Left cardiac atrium (tissue), 4 donors: Measurements from ENCODE around the gene CCDC85C. TPM values are rescaled to one million over a fixed set of nuclear protein-coding genes. Genes with fewer than 3 reads are reported as not detected.
A peak's percentile ranks its signal among the peaks of the same experiment; 100 is the strongest.

ENCODE experiments used
- ATAC-seq, 2 donors: fragments of 200-7000 bp; cut with Tn5 transposase; one replicate each; pipeline ENCODE4 v1.9.1; 2020; ENCODE audit warnings: mild to moderate bottlenecking in 2 of 2, moderate library complexity in 2 of 2
- DNase-seq: peaks from one replicate; pipeline ENCODE4 v3.0.0-alpha.2; 2020
- intact Hi-C, 2 donors: fragments of 100-400 bp; cut with DNase I; formaldehyde crosslinking; loops; one replicate each; pipeline versions ENCODE4 v1.14.1 to v1.15.1; 2022 to 2023
- total RNA-seq, 2 donors: library from RNA; stranded (reverse); fragmentation: NEBNext Ultra II Directional; extraction: Animal tissue kit (Norgen Biotek cat#: 25700); gene quantifications; one replicate each; pipeline ENCODE4 v1.2.1, GENCODE V29; 2021
- donor health status: DM: no; HTN: yes; CAD: no.
- donor health status: DM: no; HTN: yes; CAD: no; lungs with severe emphysema.
- donor health status: DM: yes; HTN: yes; CAD: no.
- donor health status: Dilated cardiomyopathy.

CCDC85C gene
- total RNA-seq, 2 donors from 2014 or later = 21.4 to 24.7 TPM

DNA sequence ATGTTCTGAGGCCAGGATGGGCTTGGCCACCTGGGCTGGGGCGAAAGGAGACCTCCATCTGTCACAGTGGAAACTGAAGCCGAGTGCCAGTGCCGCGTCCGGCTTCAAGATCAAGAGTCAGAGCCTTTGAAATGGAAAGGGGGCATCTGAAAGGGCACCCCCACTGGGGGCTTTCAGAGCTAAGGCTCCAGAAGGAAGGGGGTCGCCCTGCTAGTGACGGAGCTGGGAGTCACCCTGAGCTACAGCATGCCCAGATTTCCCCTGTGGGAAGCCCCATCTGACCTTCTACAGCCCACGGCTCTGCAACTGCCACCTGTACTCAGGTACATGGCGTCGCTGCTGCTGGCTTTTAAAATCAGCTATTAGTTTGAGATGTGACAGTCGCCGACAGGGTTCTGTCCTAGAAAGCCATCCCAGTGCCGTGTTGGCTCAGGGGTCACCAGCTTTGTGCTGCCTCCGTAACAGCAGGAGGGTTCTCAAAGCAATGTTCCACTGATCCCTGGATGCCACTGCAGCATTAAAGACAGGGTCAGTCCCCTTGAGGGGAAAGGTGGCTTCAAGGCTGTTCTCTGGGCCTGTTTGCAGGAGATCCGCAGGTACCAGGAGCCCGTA is 91.3 kb downstream of the CCDC85C start:
- ATAC-seq = no peak
- intact Hi-C loops = no loop called here
- peak; percentile 19 for DNase-seq

GRCh38 chr14:99512110-99512449 is 91.9 kb downstream of the CCDC85C start:
- DNase-seq (no peak), ATAC-seq (no peak)
- intact Hi-C loops = no loop called here

GRCh38 chr14:99511421-99512109 is 92.4 kb downstream of the CCDC85C start:
- intact Hi-C loops = no loop called here
- peak; percentile 33 to 62 for ATAC-seq
- DNase-seq = peak; percentile 46

DNA sequence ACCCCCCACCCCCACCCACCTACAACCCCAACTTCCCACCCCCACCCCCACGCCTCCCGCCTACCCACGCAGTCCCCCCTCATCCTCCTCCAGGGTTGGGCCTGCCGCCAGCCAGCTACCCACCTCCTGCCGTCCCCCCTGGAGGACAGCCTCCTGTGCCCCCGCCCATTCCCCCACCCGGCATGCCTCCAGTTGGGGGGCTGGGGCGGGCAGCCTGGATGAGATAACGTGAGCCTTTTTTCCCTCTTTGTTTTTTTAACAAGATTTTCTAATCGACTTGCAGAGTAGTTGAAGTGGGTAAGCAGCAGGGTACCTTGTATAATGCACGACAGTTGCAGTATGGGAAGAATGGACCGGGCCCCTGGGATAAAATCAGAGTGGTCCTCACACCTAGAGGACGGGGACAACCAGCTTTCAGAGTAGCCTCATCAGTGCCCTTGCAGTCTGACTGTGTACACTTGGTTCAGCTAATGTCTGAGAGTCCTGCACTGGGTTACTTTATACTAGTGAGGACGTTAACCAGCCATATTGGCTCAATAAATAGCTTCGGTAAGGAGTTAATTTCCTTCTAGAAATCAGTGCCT is 93.4 kb downstream of the CCDC85C start:
- ATAC-seq (no peak), DNase-seq (no peak)
- intact Hi-C loops = no loop called here

GRCh38 chr14:99509871-99510555 is 94.0 kb downstream of the CCDC85C start:
- ATAC-seq (no peak), DNase-seq (peak; percentile 20)
- intact Hi-C loops = loop anchor here in 1 of 2 donors (5.0 kb wide), 1 partner anchor 122 kb away; no protein-coding TSS in a partner anchor

DNA sequence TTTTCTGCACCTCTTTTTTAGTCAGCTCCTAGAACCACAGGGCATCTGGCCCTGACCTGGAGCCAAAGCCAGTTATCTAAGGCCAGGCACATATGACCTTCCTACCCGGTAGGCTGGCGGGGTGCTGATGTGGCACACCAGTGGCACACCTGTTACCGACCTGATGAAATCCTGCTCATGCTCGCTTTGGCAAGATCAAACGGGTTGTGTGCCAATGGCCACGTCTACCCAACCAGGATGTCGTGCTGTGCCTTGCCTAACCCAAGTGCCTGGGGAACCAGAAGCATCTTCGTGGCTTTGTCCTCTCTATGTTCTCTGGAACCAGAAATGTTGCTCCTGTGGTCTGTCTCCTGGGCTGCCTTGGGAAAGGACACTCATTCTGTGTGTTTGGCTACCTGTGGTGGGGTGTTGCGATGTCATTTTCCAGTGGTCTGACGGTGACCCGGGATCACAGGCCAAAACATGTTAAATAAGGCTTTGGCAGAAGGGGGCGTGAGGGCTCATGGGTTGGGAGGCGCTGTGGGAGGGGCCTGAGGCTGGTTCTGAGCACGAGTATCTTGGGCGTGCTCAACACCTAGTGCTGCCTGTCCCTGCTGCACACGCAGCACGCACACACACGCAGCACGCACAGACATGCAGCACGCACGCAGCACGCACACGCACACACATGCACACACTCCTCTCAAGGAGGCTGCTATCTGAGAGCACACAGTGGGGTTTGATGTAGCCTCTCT is 94.9 kb downstream of the CCDC85C start:
- no peak for DNase-seq
- intact Hi-C loops = loop anchor here in 1 of 2 donors (5.0 kb wide), 1 partner anchor 123 kb away; no protein-coding TSS in a partner anchor

DNA sequence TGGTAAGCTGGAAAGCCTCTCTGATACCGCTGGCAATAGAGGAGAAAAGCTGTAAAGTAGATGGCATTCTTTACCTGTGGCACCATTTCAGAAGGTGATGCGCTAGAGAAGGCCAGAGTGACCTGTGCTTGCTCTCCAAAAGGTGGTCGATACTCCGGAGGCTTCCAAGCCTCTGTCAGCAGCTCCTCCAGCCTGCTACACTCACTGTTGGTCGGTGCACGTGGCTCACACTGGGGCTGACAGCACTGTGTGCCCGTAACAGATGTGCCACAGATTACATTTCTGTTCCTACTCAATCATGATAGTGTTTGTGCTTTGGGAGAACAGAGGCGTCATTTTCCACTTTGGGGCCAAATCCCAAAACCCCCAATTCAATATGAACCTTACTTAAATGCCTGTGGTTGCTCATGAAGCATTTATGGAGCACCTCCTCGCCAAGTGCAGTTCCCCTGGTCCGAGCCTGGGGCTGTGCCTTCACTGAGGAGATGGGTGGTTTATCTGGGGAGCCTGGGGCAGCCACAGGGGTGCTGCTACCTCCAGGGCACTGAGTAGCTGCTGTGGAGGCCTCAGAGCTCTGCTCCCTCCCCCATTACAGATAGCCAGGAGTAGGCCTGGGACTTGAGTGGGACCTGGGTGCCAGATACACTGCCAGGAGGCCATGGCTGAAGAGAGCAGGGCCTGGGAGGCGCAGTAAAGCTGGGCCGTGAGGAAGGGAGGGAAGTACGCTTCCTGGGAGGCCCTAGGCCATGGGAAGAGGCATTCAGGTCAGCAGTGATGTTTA is 96.0 kb downstream of the CCDC85C start:
- intact Hi-C loops = loop anchor here in 1 of 2 donors (5.0 kb wide), 1 partner anchor 124 kb away; no protein-coding TSS in a partner anchor
- DNase-seq (no peak), ATAC-seq (no peak)

More for the DNA sequence above, 94.9 kb downstream of the CCDC85C start:
- peak in 1 of 2 donors; percentile 3 for ATAC-seq

DNA sequence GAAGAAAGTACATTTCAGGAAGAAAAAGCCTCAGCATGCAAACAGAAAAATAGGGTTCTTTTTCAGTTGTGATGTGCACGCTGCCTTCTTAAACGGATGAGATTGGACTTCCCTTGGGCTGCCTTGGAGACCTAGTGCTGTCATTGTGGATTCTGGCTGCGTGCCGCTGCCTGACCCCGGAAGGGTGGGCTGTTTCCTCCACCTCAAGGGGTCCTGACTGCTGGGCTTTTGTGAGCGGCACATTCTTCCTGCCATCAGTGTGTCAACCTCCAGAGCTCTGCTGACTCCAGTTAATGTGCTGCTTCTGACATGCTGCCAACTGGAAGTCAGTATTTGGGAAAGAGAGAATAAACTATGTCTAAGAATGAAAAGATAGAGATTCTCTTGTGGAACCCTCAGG is 97.7 kb downstream of the CCDC85C start:
- ATAC-seq = no peak
- intact Hi-C loops = loop anchor here in 1 of 2 donors (5.0 kb wide), 1 partner anchor 126 kb away; no protein-coding TSS in a partner anchor
- DNase-seq = no peak

GRCh38 chr14:99505089-99505488 is 98.9 kb downstream of the CCDC85C start:
- DNase-seq (no peak), ATAC-seq (no peak)
- intact Hi-C loops = loop anchor here in 1 of 2 donors (5.0 kb wide), 1 partner anchor 127 kb away; no protein-coding TSS in a partner anchor

DNA sequence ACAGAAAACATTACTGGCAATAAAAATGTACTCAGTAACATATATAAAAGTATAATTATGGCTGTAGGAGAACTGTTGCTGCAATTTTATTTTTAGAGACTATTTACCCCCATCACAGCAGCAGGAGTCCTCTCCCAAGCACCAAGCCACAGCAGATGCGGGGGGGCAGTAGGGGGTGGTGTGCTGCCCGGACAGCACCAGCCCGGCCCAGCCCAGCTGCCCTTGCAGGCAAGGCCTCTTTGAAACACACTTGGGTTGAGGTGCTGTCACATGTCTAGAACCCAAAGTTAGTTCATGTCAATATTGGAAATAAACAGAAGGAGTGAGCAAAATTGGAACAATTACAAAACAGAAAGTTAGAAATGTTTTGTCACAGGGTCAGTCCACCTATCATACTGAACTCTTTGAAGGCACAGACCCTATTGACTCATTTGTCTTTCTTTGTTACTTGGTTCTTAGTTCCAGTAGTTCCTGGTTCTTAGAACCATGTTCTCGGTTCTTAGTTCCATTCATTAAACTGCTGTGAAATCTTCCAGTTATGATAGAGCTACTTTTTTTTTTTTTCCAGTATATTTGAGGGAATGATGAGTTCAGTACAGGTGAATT is 100.1 kb downstream of the CCDC85C start:
- ATAC-seq (no peak), DNase-seq (no peak)
- intact Hi-C loops = no loop called here

GRCh38 chr14:99502989-99503421 is 101.0 kb downstream of the CCDC85C start:
- DNase-seq = no peak
- ATAC-seq = no peak
- intact Hi-C loops = no loop called here

DNA sequence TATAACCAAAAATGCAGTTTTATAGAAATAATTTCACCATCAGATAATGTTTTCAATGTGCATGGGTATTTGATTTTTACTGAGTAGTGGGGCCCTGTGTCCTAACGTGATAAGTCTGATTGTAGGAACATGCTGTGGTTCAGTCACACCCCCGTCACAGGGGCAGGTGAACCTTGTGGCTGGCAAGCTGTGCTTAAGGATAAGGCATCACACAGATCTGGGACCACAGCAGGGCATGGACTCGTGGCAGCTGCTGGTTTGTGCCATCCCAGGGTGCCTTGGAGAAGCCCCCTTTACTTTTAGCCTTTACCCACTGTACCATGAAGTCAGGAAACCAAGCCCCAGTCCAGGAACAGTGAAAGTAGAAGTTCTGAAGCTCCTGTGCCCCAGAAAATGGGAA is 106.1 kb downstream of the CCDC85C start:
- intact Hi-C loops = no loop called here
- ATAC-seq = no peak

DNA sequence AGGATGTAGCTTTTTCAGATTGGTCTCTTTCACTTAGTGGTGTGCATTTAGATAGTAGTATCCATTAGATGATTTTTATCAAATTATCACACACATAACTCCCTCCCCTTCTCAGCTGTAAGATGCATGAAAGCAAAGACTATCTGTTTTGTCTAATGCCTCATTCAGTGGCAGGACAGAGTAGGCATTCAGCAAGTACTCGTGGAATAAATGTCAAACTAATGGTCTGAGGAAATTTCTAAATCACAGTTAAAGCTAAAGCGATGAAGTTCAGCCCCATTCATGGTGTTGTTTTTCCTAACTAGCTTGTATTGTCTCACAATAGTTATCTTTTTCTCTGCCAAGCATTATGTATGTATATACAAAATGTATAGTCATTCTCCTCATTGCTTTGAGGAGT is 106.7 kb downstream of the CCDC85C start:
- ATAC-seq (no peak), DNase-seq (no peak)
- intact Hi-C loops = no loop called here

More for the DNA sequence above, 106.1 kb downstream of the CCDC85C start:
- no peak for DNase-seq

GRCh38 chr14:99484106-99484505 is 119.9 kb downstream of the CCDC85C start:
- intact Hi-C loops = no loop called here
- DNase-seq = no peak
- ATAC-seq = no peak

DNA sequence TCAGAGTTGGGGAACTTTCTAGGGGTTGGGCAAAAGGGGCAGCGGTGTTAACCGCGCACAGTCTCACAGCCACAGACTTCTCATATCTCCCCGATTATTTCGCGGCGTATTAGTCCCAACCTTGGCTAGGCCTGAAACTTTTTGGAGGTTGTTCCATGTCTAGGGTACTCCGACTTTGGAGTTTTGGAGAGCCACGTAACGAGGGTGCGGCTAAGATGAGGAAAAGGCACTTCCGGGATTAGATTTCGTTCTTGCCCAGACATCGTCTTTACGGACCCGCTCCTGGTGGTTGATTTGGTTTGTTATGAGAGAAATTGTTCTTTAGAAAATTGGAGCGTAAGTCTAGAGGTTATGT is 122.3 kb downstream of the CCDC85C start:
- intact Hi-C loops = no loop called here
- ATAC-seq (no peak), DNase-seq (no peak)

DNA sequence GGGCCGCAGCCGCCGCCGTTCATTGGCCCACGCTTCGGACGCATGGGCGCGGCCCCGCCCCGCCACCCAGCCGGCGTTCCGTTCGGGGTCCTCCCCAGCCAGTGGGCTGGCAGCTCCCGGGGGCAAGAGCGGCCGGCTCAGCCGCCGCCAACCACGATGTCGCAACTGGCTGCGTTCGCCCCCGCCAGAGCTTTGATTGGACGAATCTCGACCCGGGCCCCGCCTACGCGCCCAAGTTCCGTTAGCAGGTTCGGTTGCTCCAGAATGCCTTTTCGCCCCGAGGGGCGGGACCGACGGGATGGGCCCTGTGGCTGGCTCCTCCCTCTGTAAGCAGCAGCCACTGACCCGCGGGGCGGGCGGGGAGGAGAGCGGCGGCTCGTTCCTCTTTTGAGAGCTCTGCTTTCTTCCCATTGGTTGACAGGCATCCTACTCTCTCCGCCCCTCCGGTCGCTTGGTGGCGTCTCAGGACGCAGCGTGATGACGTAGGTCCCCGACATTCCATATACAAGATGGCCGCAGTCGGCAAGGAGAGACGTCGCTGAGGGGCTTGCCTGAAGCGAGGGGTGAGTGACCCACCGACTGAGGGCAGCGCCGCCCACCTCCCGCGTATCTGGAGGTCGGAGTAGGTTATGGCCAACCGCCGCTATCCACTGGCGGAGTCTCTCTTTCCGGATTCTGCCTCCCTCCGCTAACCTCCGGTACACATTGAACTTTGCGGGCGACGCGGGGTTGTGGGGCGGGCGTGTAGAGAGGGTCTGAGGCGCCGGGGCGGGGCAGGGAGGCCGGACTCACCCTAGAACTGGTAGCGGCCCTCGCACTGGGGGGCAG is 122.9 kb downstream of the CCDC85C start, which contains the start of gene CCNK:
Gene CCNK, plus strand, starts transcription at position 493 of the 828 bp plus-strand sequence. CDS start 11,269 bp downstream, outside the sequence.
- DNase-seq (peak; percentile 100), ATAC-seq (peak; percentile 94 to 97)
- intact Hi-C loops = no loop called here
